Endothelial cell of umbilical vein (primary cell): ENCODE data around the gene GAPDH.

Source experiments
- EZH2 ChIP-seq: IDR thresholded peaks from 2 replicates; pipeline ENCODE4 v1.6.1; 2012; ENCODE audit warnings: borderline replicate concordance, low read depth, mild to moderate bottlenecking, moderate library complexity, low read length, inconsistent platforms; ENCODE audit not compliant: severe bottlenecking
- FOS ChIP-seq: IDR thresholded peaks from 2 replicates; pipeline ENCODE4 v1.6.1; 2011; ENCODE audit warnings: mild to moderate bottlenecking, low read length, moderate library complexity, borderline replicate concordance; ENCODE audit not compliant: insufficient read depth
- GATA2 ChIP-seq: IDR thresholded peaks from 2 replicates; pipeline ENCODE4 v1.7.0; 2011; ENCODE audit warnings: low read depth, mild to moderate bottlenecking, moderate library complexity, mixed read lengths, low read length; ENCODE audit not compliant: insufficient read length, insufficient read depth
- JUN ChIP-seq: IDR thresholded peaks from 2 replicates; pipeline ENCODE4 v1.6.1; 2011; ENCODE audit warnings: borderline replicate concordance, low read depth; ENCODE audit not compliant: insufficient read length, insufficient read depth
- MYC ChIP-seq: IDR thresholded peaks from one replicate; pipeline ENCODE4 v1.6.1; 2011; ENCODE audit warnings: mild to moderate bottlenecking, low read depth, low read length
- POLR2A ChIP-seq: IDR thresholded peaks from 2 replicates; pipeline ENCODE4 v1.6.1; 2012; ENCODE audit warnings: low read depth, mild to moderate bottlenecking, control low read depth, low read length
- POLR2AphosphoS5 ChIP-seq: IDR thresholded peaks from 2 replicates; pipeline ENCODE4 v1.6.1; 2012; ENCODE audit warnings: low read depth, mild to moderate bottlenecking, control low read depth, low read length, moderate library complexity; ENCODE audit not compliant: insufficient read depth
- TF ChIP-seq, protein P1 (sequence below), 2 donors: IDR thresholded peaks; 1 replicate in 1 of 2; 2 replicates in 1 of 2; pipeline ENCODE4 v1.5.1; 2011; ENCODE audit warnings: low read length in 2 of 2, mild to moderate bottlenecking in 2 of 2, moderate library complexity in 2 of 2, control low read depth in 1 of 2, inconsistent platforms in 1 of 2, low read depth in 1 of 2; ENCODE audit not compliant: insufficient read depth in 1 of 2; ENCODE audit errors: extremely low read depth in 1 of 2
- TF ChIP-seq, protein P2 (sequence below): IDR thresholded peaks from 2 replicates; pipeline ENCODE4 v1.6.1; 2011; ENCODE audit not compliant: insufficient read depth, insufficient read length

DNA sequence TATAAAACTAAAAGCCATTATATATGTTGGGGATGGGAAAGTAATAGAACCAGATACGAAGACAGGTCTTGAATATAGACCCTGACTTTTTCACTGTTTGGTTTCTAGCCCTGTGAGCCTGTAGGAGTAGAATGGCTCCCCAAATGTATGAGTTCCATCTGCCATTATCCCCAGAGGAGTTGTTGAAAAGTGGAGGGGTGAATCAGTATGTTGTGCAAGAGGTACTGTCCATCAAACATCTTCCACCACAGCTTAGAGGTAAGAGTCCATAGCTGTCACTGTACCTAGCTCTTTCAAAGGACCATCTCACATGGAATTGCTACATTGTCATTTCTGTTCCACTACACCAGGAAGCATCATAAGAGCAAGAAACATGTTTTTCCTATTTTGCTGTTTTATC lies 39.3 kb upstream of the GAPDH start:
- TF ChIP-seq POLR2A (no peak), FOS (no peak), EZH2 (no peak), JUN (no peak), MYC (no peak), POLR2AphosphoS5 (no peak), GATA2 (no peak)
- TF ChIP-seq, protein P1, sequence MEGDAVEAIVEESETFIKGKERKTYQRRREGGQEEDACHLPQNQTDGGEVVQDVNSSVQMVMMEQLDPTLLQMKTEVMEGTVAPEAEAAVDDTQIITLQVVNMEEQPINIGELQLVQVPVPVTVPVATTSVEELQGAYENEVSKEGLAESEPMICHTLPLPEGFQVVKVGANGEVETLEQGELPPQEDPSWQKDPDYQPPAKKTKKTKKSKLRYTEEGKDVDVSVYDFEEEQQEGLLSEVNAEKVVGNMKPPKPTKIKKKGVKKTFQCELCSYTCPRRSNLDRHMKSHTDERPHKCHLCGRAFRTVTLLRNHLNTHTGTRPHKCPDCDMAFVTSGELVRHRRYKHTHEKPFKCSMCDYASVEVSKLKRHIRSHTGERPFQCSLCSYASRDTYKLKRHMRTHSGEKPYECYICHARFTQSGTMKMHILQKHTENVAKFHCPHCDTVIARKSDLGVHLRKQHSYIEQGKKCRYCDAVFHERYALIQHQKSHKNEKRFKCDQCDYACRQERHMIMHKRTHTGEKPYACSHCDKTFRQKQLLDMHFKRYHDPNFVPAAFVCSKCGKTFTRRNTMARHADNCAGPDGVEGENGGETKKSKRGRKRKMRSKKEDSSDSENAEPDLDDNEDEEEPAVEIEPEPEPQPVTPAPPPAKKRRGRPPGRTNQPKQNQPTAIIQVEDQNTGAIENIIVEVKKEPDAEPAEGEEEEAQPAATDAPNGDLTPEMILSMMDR (IDR thresholded peaks at IDR 0.05; ENCODE audit: extremely low read depth in 1 of 2, insufficient read depth in 1 of 2, low read depth in 1 of 2, low read length in 2 of 2), result no peak
- TF ChIP-seq, protein P2, sequence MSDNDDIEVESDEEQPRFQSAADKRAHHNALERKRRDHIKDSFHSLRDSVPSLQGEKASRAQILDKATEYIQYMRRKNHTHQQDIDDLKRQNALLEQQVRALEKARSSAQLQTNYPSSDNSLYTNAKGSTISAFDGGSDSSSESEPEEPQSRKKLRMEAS, result no peak
